ENCODE measurements around the gene ORMDL2.

DNA sequence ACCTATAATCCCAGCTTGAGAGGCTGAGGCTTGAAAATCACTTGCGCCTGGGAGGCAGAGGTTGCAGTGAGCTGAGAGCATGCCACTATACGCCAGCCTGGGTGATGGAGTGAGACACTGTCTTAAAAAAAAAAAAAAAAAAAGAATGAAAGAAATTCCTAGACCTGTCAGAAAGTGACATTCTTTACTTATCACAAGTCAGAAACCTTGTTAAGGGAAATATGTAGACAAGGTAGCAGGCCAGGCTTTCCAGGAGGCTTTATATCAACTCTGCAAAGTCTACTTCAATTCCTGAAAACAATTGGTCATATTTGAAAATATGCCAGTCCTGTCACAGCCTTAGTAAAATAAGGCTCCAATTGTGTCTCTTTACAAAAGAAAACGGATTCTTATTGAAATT, 44.0 kb downstream of the ORMDL2 start:
- TF ChIP-seq, protein P1, sequence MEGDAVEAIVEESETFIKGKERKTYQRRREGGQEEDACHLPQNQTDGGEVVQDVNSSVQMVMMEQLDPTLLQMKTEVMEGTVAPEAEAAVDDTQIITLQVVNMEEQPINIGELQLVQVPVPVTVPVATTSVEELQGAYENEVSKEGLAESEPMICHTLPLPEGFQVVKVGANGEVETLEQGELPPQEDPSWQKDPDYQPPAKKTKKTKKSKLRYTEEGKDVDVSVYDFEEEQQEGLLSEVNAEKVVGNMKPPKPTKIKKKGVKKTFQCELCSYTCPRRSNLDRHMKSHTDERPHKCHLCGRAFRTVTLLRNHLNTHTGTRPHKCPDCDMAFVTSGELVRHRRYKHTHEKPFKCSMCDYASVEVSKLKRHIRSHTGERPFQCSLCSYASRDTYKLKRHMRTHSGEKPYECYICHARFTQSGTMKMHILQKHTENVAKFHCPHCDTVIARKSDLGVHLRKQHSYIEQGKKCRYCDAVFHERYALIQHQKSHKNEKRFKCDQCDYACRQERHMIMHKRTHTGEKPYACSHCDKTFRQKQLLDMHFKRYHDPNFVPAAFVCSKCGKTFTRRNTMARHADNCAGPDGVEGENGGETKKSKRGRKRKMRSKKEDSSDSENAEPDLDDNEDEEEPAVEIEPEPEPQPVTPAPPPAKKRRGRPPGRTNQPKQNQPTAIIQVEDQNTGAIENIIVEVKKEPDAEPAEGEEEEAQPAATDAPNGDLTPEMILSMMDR (IDR thresholded peaks at IDR 0.05) = no peak
- TF ChIP-seq POLR2A (IDR thresholded peaks at IDR 0.05) = no peak
